HG02981 (cell line): ENCODE data around the gene GFOD1.

ENCODE experiments used
- ATAC-seq: cut with Tn5 transposase; IDR thresholded peaks from one replicate; pipeline ENCODE4 v1.9.1; 2021; ENCODE audit warnings: mild to moderate bottlenecking, moderate library complexity; ENCODE audit not compliant: unreplicated experiment

GFOD1 gene

DNA sequence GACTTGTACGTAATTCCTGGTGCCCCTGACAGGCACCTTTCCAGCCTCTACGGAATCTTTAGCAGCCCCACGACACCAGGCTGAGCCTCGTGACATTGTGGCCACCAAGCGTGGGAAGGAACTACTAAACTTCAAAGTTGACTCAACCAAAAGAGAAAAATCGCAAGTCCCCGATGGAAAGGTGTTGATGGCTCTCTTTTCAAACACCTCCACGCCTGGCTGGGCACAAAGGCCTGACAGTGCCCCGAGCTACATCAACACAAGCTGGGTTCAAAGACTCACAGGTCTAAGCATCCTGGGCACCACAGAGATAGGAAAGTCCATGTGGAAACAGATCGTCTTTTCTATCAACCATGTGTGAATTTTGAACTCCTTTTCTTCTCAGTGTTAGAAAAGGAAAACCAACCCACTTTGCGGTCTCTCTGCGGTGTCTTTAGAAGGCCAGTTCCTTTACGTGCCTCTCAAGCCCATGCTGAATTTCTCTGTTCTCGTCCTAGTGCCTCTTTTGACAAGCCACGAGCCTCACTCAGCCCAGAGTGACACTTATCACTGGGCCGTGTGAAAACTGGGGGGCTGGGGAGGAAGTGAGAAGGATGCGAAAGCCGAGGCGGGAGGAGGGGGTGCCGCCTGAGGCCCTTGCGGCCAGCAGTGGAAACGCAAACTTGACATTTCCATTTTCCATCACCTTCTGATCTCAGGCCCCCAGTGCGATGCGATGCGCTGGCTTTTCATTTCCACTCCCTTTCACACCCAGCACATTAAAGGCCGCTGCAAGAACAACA lies 59.4 kb downstream of the GFOD1 start:
- ATAC-seq = peak; percentile 67

DNA sequence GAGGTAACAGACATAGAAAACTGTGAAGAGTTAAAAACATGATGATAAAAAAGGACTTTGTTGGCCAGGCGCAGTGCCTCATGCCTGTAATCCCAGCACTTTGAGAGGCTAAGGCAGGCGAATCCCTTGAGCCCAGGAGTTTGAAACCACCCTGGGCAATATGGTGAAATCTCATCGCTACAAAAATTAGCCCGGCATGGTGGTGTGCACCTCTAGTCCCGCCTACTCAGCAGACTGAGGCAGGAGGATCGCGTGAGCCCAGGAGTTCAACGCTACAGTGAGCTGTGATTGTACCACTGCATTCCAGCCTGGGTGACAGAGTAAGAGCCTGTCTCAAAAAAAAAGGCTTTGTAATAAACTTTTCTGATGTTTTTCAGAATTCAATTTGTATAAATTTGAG lies 60.1 kb downstream of the GFOD1 start:
- no peak for ATAC-seq

DNA sequence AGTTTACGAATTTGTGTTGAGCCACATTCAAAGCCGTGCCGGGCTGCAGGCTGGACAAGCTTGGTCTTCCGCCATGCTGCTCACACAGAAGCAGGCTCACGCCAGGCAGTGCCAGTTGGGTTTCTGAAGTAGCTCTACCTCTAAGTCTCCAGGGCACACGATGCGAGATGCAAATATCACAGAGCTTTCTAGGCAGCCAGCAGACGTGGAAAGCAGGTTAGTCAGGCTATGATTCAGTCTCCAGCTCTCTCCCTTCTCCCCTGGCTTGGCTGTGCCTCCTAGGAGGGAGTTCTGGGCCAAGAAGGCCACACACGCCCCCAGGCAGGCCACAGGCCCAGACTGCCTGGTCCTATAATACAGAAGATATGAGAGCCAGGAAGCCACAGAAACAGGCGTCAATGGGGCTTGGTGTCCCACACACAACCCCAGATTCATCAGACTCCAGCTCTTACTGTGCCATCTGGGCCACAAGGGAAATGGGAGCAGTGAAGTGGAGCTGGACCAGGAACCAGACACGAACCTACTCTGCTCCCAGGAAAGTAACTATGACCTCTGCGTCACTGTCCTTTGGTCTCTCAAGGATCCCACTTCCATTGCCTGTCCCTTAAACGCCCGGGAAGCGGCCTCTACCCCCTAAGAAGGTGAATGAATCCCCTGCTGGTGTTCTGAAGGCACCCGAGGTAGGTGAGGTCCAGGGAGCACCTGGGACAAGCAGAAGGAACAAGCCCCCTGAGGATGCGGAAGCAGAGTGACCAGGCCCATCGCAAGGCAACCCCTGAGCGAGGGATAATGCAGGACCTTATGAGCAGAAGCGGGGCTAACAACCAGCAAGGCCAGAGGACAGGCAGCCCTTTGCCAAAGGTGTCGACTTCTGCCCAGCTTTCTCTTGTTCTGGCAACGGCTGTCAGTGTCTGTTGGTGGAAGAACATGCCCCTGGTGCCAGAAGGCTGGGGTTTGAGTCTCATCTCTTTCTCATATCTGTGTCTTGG lies 61.2 kb downstream of the GFOD1 start:
- no peak for ATAC-seq

DNA sequence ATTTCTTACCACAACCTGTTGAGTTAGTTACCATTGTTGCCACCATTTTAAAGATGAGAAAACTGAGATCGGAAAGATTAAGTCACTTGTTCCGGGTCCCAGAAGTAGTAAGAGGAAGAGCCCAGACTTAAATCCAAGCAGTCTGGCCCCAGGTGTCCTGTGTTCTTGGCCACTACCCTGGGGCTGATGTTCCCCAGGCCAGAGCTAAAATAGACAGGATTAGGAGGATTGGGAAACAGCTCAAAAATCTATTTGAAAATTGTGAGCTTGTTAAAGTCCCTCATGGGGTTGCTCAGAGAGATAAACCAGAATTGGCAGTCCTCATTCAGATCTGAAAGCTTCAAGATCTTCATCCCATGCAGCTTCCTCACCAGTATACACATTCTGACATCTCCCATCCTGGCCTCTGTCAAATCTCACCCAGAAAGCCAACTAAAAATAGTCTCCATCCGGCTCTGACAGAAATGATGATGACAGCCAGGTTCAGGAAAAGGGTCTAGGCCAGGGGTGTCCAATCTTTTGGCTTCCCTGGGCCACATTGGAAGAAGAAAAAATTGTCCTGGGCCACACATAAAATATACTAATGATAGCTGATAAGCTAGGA lies 62.0 kb downstream of the GFOD1 start:
- no peak for ATAC-seq

DNA sequence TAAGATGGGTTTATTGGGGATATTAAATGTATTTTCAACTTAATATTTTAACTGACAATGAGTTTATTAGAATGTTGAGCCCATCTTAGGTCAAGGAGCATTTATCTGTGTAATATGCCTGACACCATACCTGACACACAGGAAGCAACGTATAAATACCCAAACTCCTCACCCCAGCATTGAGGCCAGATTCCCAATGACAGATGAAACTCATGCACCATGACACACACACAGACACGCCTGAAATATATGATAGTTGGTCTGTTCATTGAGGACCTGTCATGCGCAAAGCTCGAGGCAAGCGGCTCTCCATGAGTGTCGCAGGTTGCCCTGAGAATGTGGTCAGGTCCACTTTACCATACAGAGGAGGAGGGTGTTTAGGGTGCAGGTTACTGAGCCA lies 64.1 kb downstream of the GFOD1 start:
- ATAC-seq = no peak

DNA sequence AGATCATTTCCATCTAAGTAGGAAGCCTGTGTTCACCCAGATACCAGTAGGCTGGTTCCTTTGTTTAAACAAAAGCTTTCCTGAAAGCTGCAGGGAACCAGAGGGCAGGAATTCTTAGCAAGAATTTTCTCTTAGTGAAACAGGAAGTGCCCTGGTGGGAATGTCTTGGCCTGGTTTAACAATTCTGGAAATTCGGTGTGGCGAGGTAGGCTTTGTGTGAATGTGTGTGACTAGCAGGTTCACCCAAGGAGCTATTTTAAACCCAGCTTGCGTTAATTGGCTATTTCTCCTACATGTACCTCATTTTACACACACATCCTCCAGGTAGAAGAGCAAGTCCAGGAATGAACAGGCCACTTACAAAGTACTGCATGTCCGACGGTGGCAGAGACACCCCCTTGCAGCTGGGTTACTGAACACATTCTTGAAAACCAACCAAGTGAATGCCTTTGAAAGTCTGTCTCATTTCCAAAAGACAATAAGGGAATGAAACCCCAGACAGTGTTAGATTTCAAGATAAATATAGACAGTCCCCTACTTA lies 64.6 kb downstream of the GFOD1 start:
- ATAC-seq = no peak

DNA sequence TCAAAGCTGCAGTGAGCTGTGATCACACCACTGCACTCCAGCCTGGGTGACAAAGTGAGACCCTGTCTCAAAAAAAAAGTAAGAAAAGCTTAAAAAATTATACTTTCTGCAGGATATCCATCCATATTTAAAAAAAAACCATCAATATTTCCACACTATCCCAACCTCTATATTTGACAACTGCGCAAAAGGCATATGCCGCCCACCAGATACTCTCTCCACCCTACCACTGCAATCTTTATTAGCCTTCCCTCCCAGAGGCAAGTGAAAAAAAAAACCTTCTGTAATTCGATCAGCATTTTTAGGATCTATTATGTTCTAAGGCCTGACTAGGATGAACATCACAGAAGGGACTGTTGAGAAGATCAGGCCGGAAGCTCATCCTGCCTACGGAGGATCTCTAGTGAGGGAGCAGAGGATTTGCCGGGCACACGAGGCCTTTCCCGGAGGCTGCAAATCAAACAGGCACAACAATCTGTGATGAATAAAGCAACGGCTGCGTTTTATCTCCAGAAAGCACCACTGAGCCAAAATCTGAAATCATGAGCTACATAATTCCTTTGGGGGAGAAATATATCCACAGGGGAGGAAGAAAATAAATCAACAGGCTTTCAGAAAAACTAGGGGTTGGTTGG lies 65.9 kb downstream of the GFOD1 start:
- ATAC-seq = no peak

DNA sequence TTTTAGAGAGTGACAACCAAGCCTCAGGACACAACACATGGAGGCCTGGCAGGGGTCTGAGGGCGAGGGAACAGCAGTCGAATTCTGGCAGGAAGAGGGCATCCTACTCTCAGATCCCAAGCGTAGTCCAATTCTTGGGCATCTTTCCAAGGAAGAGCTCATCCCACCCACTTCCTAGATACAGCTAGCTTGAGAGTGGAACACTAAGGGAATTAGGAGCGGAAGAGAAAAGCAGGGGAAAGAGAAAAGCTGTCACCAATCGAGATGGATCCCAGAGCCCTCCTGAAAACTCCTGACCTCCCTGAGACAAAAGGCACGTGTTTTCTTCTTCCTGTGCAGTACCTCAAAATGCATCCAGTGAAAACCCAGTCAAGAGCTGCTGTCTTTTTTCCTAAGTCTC lies 67.1 kb downstream of the GFOD1 start:
- ATAC-seq = no peak

DNA sequence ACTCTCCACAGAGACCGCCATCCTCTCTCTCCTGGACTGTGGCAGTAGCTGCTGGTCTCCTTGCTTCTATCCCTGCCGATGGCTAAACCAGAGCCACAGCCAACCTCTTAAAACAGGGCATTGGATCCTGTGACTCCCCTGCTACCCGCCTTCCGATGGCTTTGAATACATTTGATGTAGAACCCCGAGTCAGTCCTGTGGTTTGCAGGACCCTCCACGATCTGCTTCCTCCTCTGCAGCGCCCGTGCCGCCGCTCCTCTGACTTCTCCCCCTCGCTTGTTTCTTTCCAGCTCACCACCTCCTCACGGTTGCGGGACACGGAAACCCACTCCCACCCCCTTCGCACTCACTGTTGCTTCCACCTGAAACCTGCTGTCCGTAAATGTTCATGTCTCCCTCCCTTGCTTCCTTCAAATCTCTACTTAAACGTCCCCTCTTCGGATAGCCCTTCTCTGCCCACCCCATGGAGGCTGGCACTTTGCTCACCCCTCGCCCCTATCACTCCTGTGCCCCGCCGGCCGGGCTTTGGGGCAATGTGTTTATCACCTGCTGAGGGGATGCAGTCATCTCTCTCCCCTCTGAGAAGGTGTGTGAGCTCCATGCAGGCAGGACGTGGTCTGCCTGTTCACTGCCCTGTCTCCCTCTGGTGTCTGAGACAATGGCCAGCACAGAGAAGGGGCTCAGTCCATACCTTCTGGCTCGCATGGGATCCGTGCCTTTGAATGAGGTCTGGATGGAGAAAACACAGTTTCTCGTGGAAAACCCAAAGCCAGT lies 67.8 kb downstream of the GFOD1 start:
- ATAC-seq = no peak

DNA sequence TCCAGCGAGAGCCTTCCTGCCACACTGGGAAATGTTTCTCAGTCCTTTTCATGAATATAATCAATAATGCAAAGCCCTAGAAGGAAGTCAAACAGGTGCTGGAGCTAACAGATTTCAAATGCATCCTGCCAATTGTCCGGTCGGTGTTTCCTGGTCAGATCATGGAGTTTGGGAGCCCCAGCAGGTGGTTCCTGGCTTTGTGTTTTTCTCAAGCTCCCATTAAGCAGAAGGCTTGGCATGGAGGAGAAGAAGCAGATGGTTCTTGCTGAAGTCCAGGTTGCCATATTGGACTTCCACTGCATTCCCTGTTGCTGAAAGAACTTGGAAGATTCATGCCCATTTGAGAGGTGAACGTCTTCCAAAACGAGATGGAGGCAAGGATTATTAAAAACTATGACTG lies 68.6 kb downstream of the GFOD1 start:
- no peak for ATAC-seq

DNA sequence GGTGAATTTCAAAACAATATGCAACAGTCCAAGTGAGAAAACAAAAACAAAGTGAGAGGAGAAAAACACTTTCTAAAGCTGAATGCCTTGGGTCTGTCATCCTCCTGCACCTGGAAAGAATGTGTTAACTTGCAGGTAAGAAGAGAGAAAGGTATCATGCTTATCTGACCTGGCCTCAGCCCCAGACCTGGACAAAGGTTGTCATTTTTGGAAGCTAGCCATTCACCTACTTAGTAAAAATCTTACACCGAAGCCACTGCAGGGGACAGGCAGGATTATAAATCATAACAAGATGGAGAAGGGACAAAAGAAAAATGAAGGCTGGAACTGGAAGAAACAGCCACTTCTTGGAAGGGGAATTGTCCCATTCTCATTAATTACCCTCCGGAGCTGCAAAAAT lies 69.4 kb downstream of the GFOD1 start:
- ATAC-seq = no peak

DNA sequence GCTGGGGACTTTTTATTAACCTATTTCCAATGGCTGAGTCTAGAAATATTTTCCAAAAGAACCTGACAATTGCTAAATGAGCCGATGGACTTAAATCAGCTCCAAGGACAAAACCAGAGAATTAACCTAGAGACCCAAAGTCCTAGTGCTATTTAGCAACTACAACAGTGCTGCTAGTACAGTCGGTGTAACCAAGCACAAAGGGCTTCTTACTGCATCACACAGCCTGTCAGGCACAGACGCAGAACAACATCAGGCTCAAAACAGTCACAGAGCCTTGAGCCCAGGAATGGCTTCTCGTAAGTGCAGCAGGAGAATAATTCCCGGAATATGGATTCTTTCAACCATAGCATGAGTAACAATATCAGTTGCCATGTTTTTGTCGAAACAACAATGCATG lies 70.0 kb downstream of the GFOD1 start:
- ATAC-seq = no peak

DNA sequence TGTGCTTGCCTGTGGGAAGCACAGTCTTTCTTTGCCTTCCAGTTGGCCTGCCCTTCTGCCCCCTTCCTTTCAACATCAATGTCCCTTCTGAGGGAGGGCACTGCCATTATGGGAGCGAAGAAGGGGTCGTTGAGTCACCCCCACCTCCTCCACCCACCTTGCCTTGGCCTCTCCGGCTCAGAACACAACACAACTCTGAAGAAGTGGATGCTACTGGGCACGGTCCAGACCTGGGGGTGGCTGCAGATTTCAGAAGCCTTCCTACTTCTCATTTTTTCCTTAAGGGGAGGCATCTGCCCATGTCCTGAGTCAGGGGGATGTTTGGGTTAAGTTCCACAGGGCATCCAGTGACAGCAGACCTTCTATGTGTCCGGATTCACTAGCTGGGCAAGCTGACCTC lies 72.1 kb downstream of the GFOD1 start:
- ATAC-seq = no peak

DNA sequence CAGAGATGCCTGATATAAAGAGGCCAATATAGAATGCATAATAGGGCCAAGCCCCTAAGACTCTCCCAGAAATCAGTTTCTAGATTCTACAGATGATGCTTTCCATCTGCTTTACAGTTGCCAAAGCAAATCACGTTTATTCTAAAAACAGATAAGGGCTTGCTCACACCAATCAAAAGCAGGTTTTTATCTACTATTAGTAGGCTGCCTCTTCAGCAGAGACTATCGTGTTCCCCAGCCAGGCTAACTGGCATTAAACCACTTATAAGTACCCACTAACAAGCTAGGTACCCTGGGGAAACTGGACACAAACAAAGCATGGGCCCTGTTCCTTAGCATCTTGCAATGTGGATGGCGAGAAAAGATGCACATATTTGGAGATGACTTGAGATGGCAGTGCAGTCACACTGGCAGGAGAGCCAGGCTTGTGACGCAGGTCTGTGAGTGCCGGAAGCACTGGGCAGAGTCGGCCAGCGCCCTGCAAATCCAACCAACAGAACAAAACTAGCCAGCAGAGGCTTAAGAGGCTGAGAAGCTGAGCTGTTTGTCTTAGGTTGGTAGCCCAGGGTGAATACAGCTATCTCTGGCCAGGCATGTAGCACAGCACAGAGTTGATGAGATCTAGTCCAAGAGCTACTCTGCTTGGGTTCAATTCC lies 73.4 kb downstream of the GFOD1 start:
- no peak for ATAC-seq

DNA sequence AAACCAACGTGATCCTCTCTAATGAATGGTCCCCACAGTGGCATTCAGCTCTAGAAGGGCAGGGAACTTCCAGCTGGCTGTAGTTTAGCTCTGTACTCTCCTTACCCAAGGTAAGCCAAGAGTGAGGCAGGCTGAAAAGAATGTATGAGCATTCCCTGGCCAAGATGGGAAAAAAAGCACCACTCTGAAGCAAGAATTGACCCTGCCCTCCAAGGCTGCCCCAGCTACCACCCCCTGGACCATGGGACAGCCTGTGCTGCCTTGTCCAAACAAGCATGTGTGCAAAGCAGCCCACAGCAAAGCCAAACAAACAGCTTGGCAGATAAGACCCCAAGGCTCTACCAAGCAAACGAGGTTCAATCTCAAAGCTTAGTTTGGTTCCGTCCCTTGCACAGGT lies 73.9 kb downstream of the GFOD1 start:
- no peak for ATAC-seq

DNA sequence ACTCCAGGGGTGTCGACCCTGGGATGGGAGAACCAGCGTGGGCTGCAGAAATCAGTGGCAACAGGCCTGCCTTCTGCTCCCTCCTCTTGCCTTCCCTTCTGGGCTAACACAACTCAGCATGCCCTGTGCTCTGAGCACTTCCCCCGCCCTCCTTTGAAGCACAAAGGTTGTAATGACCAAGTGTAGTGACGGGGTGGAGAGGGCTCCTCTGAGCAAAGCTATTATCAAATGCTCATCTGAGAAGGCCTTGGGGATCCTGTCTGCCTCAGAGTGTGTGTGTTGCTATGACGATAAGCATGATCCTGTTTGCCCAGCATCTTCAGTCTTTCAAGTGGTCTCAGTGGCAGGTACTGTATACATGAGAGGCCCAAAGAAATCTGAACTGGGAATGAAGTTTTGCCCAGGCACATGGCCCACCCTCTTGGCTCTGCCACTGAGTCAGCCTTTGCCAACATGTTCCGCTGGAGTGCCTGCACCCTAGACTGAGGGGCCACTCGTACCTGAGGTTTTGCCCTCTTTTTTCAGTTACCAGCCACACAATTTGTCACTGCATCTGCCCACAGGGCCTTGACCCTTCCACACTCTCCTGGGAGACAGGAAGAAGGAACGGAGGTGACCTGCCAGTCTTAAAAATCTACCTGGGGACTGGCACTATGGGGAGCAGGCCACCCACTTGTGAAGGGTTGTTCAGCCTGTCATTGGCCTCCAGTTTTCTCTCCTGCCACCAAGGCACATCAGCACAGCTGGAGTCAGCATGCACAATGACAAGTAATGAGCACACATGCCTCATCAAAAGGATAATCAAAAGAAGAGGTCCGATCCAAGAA lies 74.5 kb downstream of the GFOD1 start:
- no peak for ATAC-seq

DNA sequence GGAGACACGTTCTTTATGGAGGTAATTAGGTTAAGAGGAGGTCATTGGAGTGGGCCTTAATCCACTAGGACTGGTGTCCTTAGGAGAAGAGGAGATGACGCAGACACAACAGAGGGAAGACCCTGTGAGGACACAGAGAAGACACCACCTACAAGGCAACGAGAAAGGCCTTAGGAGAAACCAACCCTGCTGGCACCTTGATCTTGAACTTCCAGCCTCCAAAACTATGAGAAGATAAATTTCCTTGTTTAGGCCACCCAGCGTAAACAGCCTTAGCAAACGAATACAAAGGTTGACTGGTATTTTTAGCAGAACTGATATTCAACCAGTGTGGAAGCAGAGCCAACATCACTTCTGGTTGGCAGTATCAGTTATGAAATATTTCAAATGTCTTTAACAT lies 75.2 kb downstream of the GFOD1 start:
- ATAC-seq = no peak

DNA sequence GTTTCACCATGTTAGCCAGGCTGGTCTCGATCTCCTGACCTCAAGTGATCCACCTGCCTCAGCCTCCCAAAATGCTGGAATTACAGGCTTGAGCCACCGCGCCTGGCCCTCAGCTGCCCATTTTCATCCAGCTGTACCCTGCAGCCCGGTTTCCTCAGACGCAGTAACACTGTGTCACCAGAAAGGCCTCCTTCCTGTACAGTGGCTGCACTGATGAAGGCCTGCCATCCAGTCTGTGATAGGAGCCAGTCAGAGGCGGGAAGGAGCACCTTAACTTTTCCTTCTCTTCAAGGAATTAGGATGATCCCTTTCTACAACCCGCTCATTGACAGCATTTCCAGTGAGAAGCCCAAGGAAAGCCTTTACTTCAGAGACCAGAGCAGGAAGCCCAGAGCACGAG lies 75.9 kb downstream of the GFOD1 start:
- no peak for ATAC-seq

DNA sequence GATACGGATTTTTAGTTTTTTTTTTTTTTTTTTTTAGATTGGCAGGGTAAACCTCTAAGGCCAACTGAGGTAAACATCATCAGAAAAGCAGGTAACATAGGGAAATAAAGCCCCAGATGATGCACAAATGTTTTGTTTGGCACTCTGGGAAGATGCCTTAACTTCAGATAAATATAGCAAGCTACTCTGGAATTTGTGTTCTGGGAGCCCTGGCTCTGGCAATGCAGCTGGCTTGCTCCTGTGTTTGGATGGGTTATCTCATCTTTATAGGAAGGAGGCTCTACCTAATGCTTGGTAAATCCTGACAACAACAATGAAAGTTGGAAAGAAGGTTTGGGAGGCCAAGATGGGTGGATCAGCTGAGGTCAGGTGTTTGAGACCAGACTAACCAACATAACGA lies 77.4 kb downstream of the GFOD1 start:
- no peak for ATAC-seq
